ENCODE data around the gene BCAS4.

Gene BCAS4

DNA sequence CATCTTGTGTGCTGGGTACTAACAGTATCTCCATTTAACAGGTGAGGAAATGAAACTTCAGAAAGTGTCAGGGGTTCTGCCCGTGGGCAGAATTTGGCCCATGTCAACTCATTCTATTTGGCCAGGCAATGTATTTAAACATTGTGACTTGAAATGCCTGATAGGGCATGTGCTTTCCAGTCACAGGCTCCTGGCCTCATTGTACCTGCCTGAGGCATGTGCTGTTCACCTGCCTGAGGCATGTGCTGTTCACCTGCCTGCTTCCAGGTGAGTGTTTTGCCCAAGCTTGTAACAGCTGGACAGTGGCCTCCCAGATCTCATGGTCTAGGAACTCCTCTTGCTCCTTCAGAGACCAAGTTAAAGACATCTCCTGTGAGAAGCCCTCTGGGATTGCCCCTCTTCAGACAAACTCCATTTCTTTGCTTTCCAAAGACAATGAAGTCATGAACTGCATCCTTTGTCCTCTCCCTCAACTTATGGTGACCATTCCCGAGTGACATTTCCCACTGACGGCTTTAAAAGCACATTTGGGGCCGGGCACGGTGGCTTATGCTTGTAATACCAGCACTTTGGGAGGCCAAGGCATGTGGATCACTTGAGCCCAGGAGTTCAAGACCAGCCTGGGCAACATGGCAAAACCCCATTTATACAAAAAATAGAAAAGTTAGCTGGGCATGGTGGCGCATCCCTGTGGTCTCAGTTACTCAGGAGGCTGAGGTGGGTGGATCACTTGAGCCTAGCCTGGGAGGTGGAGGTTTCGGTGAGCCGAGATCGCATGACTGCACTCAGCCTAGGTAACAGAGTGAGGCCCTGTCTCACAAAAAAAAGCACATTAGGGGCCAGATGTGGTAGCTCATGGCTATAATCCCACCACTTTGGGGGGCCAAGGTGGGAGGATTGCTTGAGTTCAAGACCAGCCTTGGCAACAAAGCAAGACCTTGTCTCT, 48.7 kb downstream of the BCAS4 start:
- Mint-ChIP-seq H3K4me3 (no peak overlapping the region), H3K9me3 (no peaks in the 10 kb centered on the region), H3K27ac (peak overlapping the region; percentile 64), H3K36me3 (ENCODE audit: low read depth) (peaks cover 19% of the 10 kb centered on the region), H3K4me1 (ENCODE audit: low read depth) (peaks cover 21% of the 10 kb centered on the region), H3K27me3 (no peaks in the 10 kb centered on the region)
- no peak for DNase-seq

DNA sequence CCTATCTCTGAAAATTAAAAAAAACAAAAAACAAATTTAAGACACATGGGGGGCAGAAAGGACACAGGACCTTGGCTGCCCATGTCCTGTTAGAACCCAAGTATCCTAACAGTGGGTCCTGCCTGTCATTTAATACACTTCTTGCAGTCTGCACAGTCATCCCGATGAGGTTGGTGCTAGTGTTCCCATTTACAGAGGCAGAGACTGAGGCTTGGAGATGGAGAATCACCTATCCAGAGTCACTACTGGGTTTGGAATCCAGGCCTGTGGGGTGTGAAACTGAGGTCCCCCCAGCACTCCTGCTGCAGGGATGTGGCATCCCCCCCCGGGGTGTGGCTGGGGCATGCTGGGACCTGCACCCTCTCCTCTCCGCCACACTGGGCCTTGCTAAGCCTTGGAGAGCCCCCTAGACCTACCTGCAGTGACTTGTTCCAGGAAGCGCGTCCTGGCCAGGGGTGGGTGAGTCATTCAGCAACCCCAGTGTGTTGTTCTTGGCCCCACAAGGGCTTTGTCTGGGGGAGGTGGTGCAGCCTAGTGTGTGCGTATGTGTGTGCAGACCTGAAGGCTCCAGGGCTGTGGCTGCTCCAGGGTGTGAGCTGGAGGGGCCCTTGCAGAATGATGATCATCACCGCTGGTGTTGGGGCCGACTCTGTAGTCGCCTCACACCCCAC, 49.7 kb downstream of the BCAS4 start:
- peaks cover 22% of the 10 kb centered on the region for H3K36me3 Mint-ChIP-seq (ENCODE audit: low read depth)

DNA sequence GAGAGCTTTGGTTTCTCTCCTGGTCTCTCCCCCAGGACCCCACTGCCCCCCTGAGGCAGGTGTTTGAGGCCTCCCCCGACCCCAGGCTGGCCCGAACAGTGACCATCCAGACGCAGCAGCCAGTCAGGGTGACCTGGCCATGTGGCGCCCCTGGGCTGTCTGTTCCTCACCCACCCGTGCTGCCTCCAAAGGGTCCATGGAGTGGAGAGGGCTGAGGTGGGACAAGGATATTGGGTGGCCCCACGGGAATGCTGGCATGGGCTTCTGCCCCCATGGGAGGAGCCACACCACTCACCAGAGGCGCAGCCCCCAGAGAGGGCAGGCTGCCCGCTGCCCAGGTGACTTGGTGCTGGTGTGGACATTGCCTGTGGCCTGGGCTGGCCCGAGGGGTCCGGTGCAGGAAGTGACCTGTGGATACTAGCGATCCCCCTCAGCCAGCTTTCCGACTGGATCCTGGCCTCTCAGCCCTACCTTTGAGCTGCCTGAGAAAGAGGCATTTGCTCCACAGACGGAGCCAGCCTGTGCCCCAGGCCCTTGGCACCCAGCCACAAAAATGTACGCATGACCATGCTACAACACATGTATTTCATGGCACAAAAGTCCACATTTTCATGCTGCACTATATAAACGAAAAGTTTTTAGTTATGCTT, 50.8 kb downstream of the BCAS4 start:
- H3K27ac Mint-ChIP-seq: no peak overlapping the region
- H3K4me3 Mint-ChIP-seq: no peak overlapping the region
- H3K36me3 Mint-ChIP-seq (ENCODE audit: low read depth): peaks cover 16% of the 10 kb centered on the region
- no peaks in the 10 kb centered on the region for H3K27me3 Mint-ChIP-seq
- no peaks in the 10 kb centered on the region for H3K9me3 Mint-ChIP-seq
- no peak for DNase-seq
- H3K4me1 Mint-ChIP-seq (ENCODE audit: low read depth): peaks cover 24% of the 10 kb centered on the region

More for the DNA sequence above, 49.7 kb downstream of the BCAS4 start:
- Mint-ChIP-seq H3K27me3 (no peaks in the 10 kb centered on the region), H3K9me3 (no peaks in the 10 kb centered on the region), H3K4me3 (no peak overlapping the region), H3K4me1 (ENCODE audit: low read depth) (peaks cover 16% of the 10 kb centered on the region), H3K27ac (peak overlapping the region; percentile 64)
- peak; percentile 53 for DNase-seq

DNA sequence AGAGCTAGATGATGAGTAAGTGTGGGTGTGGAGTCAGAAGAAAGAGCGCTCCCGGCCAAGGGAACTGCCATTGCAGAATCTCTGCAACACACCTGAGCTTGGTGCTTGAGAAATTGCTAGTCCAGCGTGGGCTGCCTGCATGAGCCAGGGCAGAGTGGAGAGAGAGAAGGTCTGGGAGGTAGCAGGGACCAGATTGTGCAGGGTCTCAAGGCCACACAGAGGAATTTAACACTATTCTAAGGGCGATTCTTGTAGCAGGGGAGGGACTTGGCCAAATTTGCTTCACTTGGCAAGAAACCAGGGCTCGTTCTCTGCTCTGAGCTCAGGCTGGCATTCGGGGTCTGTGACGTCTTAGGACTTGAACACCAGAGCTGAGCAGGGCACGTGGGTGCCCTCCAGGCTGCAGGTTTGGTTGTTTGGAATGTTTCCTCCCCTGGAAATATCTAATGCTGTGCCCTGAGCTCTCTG, 53.5 kb downstream of the BCAS4 start:
- Mint-ChIP-seq H3K4me3 (no peak overlapping the region), H3K4me1 (ENCODE audit: low read depth) (peaks cover 27% of the 10 kb centered on the region), H3K27ac (no peak overlapping the region), H3K36me3 (ENCODE audit: low read depth) (peaks cover 3% of the 10 kb centered on the region), H3K9me3 (no peaks in the 10 kb centered on the region), H3K27me3 (no peaks in the 10 kb centered on the region)
- no peak for DNase-seq

GRCh38 chr20:50848846-50849673, 54.2 kb downstream of the BCAS4 start:
- DNase-seq: no peak
- no peaks in the 10 kb centered on the region for H3K27me3 Mint-ChIP-seq
- peaks cover 3% of the 10 kb centered on the region for H3K36me3 Mint-ChIP-seq (ENCODE audit: low read depth)
- H3K27ac Mint-ChIP-seq: peak overlapping the region; percentile 64
- H3K4me3 Mint-ChIP-seq: no peak overlapping the region
- H3K9me3 Mint-ChIP-seq: no peaks in the 10 kb centered on the region
- peaks cover 26% of the 10 kb centered on the region for H3K4me1 Mint-ChIP-seq (ENCODE audit: low read depth)

- no peaks in the 10 kb centered on the region for H3K27me3 Mint-ChIP-seq
- H3K4me1 Mint-ChIP-seq (ENCODE audit: low read depth): peaks cover 13% of the 10 kb centered on the region
- DNase-seq: no peak
- peak overlapping the region; percentile 10 for H3K27ac Mint-ChIP-seq
- no peak overlapping the region for H3K4me3 Mint-ChIP-seq
- peaks cover 7% of the 10 kb centered on the region for H3K36me3 Mint-ChIP-seq (ENCODE audit: low read depth)
- H3K9me3 Mint-ChIP-seq: no peaks in the 10 kb centered on the region
Measured at GRCh38 chr20:50850721-50851286, 55.9 kb downstream of the BCAS4 start.

GRCh38 chr20:50852085-50852484, 57.2 kb downstream of the BCAS4 start:
- Mint-ChIP-seq H3K27ac (peak overlapping the region; percentile 4), H3K36me3 (ENCODE audit: low read depth) (peaks cover 7% of the 10 kb centered on the region), H3K4me1 (ENCODE audit: low read depth) (peaks cover 13% of the 10 kb centered on the region), H3K4me3 (no peak overlapping the region), H3K27me3 (no peaks in the 10 kb centered on the region), H3K9me3 (no peaks in the 10 kb centered on the region)
- DNase-seq: no peak

DNA sequence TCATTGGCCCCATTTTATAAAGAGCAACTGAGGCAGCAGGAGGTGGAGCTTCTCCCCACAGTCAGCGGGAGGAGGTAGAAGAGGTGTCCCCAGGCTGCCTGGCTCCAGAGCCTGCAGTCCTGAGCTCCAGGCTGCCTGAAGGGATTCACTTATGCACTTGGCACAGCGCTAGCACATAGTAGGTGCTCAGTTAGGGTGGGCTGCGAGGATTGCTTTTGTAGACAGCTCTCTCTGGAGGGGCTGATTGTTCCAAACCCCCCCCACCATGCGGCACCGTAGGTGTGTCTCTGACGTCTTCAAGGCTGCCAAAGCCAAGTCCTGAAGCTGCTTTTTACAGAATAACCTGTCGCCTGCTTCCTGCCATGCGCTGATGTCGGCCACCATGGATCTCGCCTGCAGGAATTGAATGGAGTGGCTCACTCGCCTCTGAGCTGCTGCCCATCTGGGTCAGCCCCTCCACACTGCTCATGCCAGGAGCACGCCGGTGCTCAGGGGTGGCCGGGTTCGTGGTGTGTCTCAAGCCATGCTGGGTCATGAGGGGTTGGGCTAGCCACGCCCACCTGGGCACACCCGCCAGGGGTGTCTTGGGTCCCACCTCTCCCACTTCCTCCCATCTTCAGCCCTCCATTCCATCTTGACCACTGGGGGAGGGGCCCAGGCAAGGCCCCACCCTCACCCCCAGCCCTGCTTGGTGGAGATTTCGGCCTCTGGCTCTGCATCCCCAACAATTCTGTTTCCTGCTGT, 59.8 kb downstream of the BCAS4 start:
- Mint-ChIP-seq H3K27ac (no peak overlapping the region), H3K4me3 (no peak overlapping the region), H3K27me3 (no peaks in the 10 kb centered on the region), H3K4me1 (ENCODE audit: low read depth) (peaks cover 10% of the 10 kb centered on the region), H3K9me3 (no peaks in the 10 kb centered on the region), H3K36me3 (ENCODE audit: low read depth) (peaks cover 4% of the 10 kb centered on the region)
- no peak for DNase-seq

DNA sequence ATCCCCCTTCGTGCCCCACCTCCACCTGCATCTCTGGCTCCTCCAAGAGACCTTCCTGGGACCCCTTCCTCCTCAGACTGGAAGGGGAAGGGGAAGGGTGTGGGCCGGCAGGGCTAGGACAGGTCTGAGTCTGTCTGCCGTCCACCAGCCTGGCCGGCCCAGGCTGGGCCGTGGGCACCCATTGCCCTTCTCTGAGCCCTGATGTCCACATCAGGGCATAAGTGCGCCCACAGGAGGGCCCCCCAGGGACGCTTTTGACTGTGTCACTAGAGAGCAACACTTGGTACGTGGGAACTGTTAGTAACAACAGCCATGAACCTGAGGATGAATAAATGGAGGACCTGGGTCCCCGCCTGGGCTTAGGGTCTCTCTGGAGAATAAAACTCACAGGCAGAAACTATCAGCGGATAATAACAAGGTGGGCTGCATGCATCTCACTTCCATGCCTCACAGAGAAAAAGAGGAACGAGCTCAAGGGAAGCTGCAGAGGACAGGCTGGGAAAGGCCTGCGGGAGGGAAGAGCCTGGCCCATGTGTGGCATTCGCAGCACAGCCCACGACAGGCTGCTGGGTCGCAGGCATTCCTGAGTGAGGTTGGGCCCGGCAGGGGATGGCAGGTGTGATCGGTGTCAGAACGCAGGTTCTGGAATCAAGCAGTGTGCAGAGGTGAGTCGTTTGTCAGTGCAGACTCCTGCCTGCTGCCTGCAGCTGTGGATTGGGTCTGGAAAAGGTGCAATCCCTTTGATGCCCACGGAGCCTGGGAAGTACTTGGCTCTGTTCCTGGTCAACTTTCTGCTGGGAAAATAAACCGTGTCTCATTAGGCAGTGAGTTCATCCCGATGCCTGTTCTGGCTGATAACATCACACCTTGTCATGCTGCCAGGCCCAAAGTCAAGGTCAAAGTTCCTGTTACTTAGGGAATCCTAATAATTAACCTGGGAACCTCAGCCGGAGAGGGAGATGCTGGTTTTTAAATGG, 60.9 kb downstream of the BCAS4 start:
- Mint-ChIP-seq H3K36me3 (ENCODE audit: low read depth) (peaks cover 4% of the 10 kb centered on the region), H3K4me1 (ENCODE audit: low read depth) (peaks cover 3% of the 10 kb centered on the region), H3K4me3 (no peak overlapping the region), H3K27me3 (no peaks in the 10 kb centered on the region), H3K27ac (no peak overlapping the region), H3K9me3 (no peaks in the 10 kb centered on the region)
- no peak for DNase-seq

DNA sequence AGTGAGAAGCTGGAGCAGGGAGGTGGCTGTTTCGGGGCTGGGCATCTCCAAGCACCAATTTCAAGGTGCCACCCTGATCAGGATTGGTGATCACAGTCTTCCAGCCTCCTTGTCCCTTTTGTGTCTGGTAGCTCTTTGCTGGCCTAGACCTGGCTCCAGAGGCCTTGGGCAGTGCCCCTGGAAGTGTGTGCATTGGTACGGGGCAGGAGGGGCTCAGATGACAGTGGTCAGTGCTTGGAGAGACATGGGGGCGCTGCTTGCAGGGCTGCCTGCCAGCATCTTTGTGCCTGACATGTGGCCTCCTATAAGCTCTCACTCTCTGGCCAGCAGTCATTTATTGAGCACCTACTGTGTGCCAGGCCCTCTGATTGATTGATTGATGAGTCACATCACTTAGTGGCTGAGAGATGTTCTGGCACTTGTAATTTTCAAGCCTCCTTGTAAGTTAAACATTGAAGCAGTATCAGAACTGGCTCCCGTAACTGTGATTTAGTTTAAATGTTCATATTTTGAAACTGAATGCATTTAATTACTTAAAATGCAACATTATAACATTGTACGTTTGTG, 61.7 kb downstream of the BCAS4 start:
- H3K9me3 Mint-ChIP-seq: no peaks in the 10 kb centered on the region
- H3K4me1 Mint-ChIP-seq (ENCODE audit: low read depth): peaks cover 3% of the 10 kb centered on the region
- DNase-seq: no peak
- H3K27ac Mint-ChIP-seq: no peak overlapping the region
- H3K27me3 Mint-ChIP-seq: no peaks in the 10 kb centered on the region
- no peak overlapping the region for H3K4me3 Mint-ChIP-seq
- peaks cover 4% of the 10 kb centered on the region for H3K36me3 Mint-ChIP-seq (ENCODE audit: low read depth)

DNA sequence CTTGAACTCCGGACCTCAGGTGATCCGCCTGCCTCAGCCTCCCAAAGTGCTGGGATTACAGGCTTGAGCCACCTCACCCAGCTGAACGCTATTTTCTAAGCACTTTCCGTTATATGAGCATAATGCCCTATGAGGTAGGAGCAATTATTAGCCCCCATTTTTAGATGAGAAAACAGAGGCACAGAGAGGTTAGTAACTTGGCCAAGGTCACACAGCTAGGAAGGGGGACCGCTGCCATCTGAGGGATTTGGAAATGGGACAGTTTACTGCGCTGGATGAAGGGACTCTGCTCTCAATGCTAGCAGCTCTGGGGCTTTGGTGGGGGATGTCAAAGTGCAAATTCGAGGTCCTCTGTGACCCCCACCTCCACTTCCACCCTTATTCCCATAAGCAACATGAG, 62.5 kb downstream of the BCAS4 start:
- no peaks in the 10 kb centered on the region for H3K27me3 Mint-ChIP-seq
- no peak overlapping the region for H3K4me3 Mint-ChIP-seq
- DNase-seq: no peak
- H3K27ac Mint-ChIP-seq: no peak overlapping the region
- no peaks in the 10 kb centered on the region for H3K4me1 Mint-ChIP-seq (ENCODE audit: low read depth)
- H3K36me3 Mint-ChIP-seq (ENCODE audit: low read depth): peaks cover 4% of the 10 kb centered on the region
- H3K9me3 Mint-ChIP-seq: no peaks in the 10 kb centered on the region

DNA sequence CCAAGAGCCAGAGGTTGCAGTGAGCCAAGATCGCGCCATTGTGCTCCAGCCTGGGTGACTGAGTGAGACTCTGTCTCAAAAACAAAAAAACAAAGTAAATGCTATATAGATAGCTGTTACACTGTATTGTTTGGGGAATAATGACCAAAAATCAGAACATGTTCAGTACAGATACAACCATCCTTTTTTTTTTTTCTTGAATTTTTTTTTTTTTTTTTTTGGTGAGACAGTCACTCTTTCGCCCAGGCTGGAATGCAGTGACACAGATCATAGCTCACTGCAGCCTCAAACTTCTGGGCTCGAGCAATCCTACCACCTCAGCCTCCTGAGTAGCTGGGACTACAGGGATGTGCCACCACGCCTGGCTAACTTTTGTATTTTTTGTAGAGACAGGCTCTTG, 63.7 kb downstream of the BCAS4 start:
- Mint-ChIP-seq H3K4me1 (ENCODE audit: low read depth) (no peaks in the 10 kb centered on the region), H3K27me3 (no peaks in the 10 kb centered on the region), H3K4me3 (no peak overlapping the region), H3K27ac (no peak overlapping the region), H3K36me3 (ENCODE audit: low read depth) (peaks cover 4% of the 10 kb centered on the region), H3K9me3 (no peaks in the 10 kb centered on the region)
- no peak for DNase-seq
